Measurements from ENCODE around the gene EFHC1.

DNA sequence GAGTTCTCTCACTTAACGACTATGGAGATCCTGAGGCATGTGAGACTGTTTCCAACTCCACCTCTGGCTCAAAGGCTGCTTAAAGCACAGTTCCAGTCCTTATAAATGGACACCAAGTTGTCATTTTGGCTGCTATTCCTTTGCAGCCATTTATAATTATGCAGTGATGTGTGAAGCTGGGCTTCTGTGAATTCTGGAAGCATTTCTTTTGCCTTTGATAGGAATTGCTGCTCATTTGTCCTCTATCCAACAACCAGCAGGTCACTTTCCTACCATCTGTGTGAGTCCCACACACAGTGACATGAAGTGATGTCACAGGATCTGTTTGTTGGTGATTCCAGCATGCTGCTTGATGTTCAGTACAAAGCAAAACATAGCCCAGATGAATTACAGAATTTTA, 28.5 kb upstream of the EFHC1 start:
- TF ChIP-seq, protein P1, sequence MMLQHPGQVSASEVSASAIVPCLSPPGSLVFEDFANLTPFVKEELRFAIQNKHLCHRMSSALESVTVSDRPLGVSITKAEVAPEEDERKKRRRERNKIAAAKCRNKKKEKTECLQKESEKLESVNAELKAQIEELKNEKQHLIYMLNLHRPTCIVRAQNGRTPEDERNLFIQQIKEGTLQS (IDR thresholded peaks at IDR 0.05), result no peak
- TF ChIP-seq, protein P2, sequence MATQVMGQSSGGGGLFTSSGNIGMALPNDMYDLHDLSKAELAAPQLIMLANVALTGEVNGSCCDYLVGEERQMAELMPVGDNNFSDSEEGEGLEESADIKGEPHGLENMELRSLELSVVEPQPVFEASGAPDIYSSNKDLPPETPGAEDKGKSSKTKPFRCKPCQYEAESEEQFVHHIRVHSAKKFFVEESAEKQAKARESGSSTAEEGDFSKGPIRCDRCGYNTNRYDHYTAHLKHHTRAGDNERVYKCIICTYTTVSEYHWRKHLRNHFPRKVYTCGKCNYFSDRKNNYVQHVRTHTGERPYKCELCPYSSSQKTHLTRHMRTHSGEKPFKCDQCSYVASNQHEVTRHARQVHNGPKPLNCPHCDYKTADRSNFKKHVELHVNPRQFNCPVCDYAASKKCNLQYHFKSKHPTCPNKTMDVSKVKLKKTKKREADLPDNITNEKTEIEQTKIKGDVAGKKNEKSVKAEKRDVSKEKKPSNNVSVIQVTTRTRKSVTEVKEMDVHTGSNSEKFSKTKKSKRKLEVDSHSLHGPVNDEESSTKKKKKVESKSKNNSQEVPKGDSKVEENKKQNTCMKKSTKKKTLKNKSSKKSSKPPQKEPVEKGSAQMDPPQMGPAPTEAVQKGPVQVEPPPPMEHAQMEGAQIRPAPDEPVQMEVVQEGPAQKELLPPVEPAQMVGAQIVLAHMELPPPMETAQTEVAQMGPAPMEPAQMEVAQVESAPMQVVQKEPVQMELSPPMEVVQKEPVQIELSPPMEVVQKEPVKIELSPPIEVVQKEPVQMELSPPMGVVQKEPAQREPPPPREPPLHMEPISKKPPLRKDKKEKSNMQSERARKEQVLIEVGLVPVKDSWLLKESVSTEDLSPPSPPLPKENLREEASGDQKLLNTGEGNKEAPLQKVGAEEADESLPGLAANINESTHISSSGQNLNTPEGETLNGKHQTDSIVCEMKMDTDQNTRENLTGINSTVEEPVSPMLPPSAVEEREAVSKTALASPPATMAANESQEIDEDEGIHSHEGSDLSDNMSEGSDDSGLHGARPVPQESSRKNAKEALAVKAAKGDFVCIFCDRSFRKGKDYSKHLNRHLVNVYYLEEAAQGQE (IDR thresholded peaks at IDR 0.05; ENCODE audit: low read depth), result no peak
- TF ChIP-seq EZH2 (IDR thresholded peaks at IDR 0.05) (no peak), POLR2A (IDR thresholded peaks at IDR 0.05; ENCODE audit: borderline replicate concordance, extremely low read depth, insufficient read depth, insufficient read length) (no peak), EZH2phosphoT487 (IDR thresholded peaks at IDR 0.05; ENCODE audit: borderline replicate concordance) (no peak), ZNF274 (IDR thresholded peaks at IDR 0.05; ENCODE audit: low read depth, low read length) (no peak), TCF7L2 (IDR thresholded peaks at IDR 0.05; ENCODE audit: borderline replicate concordance, extremely low read depth, insufficient read depth, insufficient read length) (no peak), JUND (IDR thresholded peaks at IDR 0.05) (no peak), CBX3 (IDR thresholded peaks at IDR 0.05; ENCODE audit: low read depth) (no peak)
- TF ChIP-seq, protein P3, sequence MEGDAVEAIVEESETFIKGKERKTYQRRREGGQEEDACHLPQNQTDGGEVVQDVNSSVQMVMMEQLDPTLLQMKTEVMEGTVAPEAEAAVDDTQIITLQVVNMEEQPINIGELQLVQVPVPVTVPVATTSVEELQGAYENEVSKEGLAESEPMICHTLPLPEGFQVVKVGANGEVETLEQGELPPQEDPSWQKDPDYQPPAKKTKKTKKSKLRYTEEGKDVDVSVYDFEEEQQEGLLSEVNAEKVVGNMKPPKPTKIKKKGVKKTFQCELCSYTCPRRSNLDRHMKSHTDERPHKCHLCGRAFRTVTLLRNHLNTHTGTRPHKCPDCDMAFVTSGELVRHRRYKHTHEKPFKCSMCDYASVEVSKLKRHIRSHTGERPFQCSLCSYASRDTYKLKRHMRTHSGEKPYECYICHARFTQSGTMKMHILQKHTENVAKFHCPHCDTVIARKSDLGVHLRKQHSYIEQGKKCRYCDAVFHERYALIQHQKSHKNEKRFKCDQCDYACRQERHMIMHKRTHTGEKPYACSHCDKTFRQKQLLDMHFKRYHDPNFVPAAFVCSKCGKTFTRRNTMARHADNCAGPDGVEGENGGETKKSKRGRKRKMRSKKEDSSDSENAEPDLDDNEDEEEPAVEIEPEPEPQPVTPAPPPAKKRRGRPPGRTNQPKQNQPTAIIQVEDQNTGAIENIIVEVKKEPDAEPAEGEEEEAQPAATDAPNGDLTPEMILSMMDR (IDR thresholded peaks at IDR 0.05 in 2 of 3, conservative IDR thresholded peaks at IDR 0.05 in 1 of 3; ENCODE audit: borderline replicate concordance in 1 of 3, insufficient read depth in 1 of 3, low read depth in 2 of 3, low read length in 2 of 3), result no peak

All from HCT116 (cell line).